Cerebellar cortex (tissue), 1 donor: ENCODE data around the gene FNIP2.
"Not testable (repeated sequence)": the region's sequence is repeated elsewhere in the genome, so short reads cannot be mapped to it uniquely, and the experiment has no call there.

Experiments used
- DNase-seq: peaks from one replicate; pipeline ENCODE4 v3.0.0-alpha.2; 2015; ENCODE audit warnings: low spot score

FNIP2 gene

GRCh38 chr4:158912806-158913205, 144.0 kb downstream of the FNIP2 start:
- no peak for DNase-seq

- no peak for DNase-seq
Observed at GRCh38 chr4:158913766-158914165, 144.9 kb downstream of the FNIP2 start.

DNA sequence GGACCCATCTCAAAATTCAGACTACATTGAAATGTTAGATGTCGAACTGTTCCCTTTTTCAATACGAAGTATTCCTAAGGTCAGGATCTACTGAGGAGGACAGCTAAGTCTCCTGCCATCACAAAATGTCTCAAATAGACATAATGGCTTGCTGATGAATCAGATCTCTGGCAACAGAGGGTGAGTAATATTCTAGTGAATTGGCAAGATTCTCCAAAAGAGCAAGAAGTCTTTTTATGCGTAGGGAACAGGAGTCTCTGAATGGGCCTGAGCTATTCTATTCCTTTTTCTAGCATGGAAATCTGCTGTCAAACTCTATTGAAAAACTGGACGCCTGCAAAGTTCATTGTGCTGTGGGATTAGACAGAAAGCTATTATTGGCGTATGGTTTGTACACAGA, 145.4 kb downstream of the FNIP2 start:
- no peak for DNase-seq

- no peak for DNase-seq
Observed at GRCh38 chr4:158915683-158916241, 146.9 kb downstream of the FNIP2 start.

DNA sequence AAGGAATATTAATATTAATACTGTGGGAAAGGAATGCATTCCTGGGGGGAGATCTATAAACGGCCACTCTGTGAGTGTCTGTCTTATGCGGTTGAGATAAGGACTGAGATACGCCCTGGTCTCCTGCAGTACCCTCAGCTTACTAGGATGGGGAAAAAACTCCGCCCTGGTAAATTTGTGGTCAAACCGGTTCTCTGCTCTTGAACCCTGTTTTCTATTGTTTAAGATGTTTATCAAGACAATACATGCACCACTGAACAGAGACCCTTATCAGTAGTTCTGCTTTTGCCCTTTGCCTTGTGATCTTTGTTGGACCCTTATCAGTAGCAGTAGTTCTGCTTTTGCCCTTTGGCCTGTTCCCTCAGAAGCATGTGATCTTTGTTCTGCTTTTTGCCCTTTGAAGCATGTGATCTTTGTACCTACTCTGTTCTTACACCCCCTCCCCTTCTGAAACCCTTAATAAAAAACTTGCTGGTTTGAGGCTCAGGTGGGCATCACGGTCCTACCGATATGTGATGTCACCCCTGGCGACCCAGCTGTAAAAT, 151.7 kb downstream of the FNIP2 start:
- not testable (repeated sequence) for DNase-seq

DNA sequence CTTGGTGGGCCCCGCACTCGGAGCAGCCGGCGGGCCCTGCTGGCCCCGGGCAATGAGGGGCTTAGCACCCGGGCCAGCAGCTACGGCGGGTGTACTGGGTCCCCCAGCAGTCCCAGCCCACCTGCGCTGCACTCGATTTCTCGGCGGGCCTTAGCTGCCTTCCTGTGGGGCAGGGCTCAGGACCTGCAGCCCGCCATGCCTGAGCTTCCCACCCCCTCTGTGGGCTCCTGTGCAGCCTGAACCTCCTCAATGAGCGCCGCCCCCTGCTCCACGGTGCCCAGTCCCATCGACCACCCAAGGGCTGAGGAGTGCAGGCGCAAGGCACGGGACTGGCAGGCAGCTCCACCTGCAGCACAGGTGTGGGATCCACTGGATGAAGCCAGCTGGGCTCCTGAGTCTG, 158.9 kb downstream of the FNIP2 start:
- not testable (repeated sequence) for DNase-seq

GRCh38 chr4:158929939-158930638, 161.3 kb downstream of the FNIP2 start:
- DNase-seq, result no peak

GRCh38 chr4:158930639-158930972, 161.8 kb downstream of the FNIP2 start:
- no peak for DNase-seq

GRCh38 chr4:158933236-158933635, 164.4 kb downstream of the FNIP2 start:
- no peak for DNase-seq

DNA sequence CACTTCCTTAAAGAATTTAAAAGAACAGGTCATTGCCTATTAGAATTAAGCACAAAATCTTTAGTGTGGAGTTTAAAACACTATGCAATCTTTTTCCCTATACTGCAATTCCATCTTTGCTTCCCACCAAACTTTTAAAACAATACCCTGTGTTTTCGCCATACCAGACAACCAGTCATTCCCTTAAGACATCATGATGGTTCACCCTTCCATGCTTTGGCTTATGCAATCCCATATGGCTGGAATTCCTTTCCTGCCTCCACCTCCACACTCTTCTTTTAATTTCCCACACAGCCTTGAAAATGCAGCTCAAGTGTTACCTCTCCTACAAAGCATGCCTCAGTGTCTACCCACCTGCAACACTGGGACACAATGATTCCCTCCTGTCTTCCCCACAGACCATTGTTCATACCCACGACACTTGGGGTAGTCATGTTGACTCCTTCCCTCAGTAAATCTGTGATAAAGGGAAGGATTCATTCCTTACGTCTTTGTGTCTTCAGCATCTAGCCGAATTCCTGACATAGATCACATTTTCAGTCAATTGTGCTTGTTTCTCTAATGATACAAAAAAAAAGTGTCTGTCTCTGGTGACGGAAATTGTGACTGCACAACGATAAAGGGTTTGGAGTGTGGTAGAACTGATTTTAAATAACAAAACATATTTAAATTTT, 166.3 kb downstream of the FNIP2 start:
- DNase-seq, result no peak

- peak; percentile 11 for DNase-seq
Observed at GRCh38 chr4:158936238-158936637, 167.4 kb downstream of the FNIP2 start.

DNA sequence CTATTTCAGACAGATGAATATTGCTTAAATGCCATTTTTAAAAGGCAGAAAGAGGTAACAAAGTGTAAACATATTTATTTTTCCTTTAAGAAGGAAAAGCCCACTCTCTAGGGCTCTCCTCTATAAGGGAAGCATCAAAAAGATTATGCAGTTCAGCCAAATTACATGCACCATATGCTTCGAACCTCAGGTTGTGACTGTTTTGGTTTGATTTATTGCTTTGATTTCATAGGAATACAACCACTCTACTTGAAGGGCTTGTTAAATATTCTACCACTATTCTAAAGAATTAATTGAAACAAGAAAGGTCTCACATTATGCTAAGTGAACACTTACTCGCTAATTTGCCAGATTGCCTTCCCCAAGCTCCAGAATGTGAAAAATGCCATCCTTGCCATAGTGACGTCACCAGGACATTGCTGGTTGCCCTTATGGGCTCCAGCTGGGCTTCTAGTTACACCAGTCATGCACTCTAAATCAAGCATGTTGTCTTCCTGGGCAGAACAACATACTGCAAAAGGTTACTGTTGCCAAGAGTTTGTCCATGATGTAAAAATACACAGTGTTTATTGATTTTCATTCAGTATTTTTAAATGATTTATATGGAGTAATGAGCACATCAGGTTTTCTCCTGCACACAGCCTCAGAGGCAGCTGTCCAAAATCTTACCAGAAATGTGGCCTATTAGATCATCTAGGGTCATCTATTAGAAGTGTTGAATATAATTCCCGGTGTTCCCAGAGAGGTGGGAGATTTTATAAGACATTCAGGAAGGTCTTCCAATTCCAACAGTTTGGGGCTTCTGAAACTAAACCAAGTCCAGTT, 169.6 kb downstream of the FNIP2 start:
- DNase-seq, result peak; percentile 50

DNA sequence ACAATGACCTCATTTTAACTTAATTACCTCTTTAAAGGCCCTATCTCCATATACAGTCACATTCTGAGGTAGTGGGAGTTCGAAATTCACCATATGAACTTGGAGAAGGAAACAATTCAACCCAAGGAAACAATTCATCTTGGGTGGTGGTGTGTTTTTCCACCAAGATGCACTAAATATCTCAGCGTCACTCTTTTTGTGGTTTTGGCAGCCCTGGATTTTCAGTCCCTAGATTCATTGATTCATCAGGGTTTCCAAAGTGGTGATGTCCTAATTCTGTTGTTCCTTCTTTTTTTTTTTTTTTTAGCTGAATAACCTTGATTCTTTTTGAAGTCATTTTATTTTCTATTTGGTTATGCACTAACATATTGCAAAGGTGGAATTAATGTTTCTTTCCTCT, 171.4 kb downstream of the FNIP2 start:
- DNase-seq, result no peak

DNA sequence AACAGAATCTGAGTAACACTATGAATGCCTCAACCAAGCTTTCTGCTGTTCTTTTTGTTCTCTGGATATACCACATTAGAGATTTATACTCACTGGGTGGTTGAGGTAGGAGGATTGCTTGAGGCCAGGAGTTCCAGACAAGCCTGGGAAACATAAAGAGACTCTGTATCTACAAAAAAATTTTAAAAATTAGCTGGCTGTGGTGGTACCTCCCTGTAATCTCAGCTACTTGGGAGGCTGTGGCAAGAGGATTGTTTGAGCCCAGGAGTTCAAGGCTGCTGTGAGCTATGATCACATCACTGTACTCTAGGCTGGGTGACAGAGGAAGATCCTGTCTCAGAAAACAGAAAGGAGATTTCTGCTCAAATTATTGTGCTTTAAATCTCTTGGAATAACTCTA, 172.5 kb downstream of the FNIP2 start:
- no peak for DNase-seq

GRCh38 chr4:158941895-158942294, 173.1 kb downstream of the FNIP2 start:
- no peak for DNase-seq

DNA sequence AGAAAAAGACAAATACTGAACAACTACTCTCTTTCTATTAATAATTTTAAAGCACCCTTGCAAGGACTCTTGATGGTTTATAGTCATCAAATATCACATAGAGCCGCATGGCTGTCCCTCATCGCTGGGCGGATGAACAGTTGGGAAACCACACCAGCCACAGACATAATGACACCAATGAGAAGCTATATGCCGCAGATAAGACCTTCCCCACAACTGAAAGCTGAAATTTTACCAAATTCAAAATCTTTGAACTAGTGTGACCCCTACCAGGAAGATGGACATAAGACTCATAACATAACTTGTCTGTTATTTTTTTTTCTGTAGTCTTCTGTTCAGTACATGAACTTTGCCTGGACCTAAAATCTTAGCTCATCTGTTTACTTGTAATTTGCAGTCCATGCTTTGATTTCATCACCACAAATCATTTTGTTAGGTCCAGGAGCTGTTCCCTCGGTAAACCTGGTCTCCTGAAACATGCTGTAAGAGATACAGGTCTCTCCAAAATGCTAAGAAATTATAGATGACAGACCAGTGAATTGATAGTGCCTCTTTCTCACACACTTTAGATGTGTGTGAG, 176.8 kb downstream of the FNIP2 start:
- no peak for DNase-seq

DNA sequence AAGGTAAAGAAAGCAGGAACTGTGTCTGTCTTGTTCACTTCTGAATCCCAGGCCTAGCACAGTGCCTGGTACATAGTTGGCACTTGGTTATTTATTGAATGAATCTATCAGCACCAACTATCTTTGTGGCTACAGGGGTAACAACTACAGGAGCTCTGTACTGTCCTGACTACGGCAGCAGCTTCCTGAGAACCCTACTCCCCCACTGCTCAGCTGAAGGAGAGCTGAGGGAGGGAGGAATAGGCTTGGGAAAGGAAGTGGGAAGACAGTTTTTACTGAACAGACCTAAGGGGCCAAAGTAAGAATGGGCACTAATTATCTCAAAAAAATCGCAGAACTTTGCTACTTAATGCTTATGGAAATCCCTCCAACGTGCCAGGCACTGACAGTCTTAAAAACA, 178.0 kb downstream of the FNIP2 start:
- DNase-seq, result no peak

DNA sequence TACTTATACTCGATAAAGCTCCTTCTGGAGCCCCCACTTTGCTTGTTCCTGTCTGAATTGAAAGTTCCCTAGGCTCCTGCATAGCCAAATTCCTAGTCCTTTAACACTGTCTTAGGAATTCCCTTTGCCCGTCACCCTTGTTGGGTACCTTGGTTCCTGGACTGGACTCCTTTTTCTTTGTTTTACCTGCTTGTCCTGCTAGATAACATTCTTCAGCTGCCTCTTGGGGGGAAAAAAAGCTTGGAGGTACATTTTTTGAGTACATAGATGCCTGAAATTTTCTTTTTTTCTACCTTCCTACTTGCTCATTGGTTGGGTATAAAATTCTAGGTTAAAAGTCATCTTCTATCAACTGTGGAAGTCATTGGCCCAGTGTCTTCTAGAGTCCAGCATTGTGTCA, 179.2 kb downstream of the FNIP2 start:
- DNase-seq, result no peak

GRCh38 chr4:158949099-158949498, 180.3 kb downstream of the FNIP2 start:
- DNase-seq, result no peak

GRCh38 chr4:158952221-158952774, 183.5 kb downstream of the FNIP2 start:
- not testable (repeated sequence) for DNase-seq

DNA sequence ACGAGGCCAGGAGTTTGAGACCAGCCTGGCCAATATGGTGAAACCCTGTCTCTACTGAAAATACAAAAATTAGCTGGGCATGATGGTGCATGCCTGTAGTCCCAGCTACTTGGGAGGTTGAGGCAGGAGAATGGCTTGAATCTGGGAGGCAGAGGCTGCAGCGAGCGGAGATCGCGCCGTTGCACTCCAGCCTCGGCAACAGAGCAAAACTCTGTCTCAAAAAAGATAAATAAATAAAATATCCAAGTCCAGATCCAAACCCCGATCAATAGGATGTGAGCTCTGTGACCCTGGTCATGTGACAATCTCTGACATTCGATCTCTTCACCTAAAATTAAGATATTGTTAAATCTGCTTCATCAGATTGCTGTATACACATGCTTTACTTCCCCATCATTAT, 187.5 kb downstream of the FNIP2 start:
- not testable (repeated sequence) for DNase-seq

DNA sequence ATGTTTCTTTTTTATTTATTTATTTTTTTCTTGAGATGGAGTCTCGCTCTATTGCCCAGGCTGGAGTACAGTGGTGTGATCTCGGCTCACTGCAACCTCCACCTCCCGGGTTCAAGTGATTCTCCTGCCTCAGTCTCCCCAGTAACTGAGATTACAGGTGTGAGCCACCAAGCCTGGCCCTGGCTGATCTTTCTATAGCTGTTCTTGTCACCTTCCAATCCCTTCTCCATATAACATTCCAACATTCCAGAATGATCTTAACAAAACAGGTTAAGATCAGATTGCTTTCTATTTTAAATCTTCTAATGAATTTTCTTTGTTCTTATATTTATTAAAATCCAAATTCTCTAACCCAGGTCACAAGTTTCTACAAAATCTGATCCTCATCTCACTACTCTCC, 188.1 kb downstream of the FNIP2 start:
- not testable (repeated sequence) for DNase-seq
